GM12872 (cell line): ENCODE measurements around the gene WHRN.

Experiments
- TF ChIP-seq, protein P1 (sequence below): IDR thresholded peaks from 3 replicates; pipeline ENCODE4 v1.5.1; 2011; ENCODE audit warnings: low read depth, mild to moderate bottlenecking, low read length, moderate library complexity; ENCODE audit not compliant: insufficient read depth

WHRN gene

DNA sequence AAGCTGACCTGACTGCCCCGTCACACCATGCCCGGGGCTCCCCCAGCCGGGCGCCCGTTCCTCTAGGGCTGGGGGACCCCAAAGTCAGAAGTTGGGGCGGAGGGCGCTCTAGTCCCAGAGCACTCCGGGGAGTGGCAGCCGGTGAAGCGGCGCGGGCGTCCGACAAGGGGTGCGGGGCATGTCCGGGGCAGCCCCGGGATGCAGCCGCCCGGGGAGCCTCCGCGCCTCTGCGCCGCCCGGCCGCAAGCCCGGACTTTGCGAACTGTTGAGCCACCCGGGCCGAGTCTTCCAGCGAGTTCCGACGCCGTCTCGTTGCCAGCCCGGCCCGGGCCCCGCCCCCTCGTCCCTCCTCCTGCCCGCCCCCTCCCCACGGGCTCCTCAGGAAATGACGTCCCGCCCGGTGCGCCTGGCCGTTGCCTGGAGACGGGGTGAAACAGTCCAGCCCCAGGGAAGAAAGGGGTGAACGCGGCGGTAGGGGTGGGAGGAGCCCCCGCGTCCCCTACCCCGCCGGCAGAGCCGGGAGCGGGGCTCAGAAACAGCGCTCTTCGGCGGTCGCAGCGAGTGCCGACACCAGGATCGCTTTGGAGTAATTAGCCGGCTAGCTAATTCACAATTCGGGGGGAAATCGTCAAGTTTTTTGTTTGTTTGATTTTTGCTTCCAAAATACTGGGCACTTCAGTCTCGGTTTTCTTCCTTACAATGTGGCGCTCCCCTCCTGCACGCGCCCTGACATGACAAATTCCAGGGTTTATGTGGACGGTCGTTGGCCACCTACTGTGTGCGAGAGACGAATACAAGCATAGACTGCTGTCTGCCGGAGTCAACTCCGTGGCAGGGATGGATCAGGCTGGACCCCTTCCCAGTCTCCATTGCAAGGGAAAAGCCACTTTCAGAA is at the start of gene WHRN:
WHRN (minus strand) TSS at position 287 of the 895 bp plus-strand sequence. CDS start 672 bp downstream, outside the sequence.
- TF ChIP-seq, protein P1, sequence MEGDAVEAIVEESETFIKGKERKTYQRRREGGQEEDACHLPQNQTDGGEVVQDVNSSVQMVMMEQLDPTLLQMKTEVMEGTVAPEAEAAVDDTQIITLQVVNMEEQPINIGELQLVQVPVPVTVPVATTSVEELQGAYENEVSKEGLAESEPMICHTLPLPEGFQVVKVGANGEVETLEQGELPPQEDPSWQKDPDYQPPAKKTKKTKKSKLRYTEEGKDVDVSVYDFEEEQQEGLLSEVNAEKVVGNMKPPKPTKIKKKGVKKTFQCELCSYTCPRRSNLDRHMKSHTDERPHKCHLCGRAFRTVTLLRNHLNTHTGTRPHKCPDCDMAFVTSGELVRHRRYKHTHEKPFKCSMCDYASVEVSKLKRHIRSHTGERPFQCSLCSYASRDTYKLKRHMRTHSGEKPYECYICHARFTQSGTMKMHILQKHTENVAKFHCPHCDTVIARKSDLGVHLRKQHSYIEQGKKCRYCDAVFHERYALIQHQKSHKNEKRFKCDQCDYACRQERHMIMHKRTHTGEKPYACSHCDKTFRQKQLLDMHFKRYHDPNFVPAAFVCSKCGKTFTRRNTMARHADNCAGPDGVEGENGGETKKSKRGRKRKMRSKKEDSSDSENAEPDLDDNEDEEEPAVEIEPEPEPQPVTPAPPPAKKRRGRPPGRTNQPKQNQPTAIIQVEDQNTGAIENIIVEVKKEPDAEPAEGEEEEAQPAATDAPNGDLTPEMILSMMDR = no peak

DNA sequence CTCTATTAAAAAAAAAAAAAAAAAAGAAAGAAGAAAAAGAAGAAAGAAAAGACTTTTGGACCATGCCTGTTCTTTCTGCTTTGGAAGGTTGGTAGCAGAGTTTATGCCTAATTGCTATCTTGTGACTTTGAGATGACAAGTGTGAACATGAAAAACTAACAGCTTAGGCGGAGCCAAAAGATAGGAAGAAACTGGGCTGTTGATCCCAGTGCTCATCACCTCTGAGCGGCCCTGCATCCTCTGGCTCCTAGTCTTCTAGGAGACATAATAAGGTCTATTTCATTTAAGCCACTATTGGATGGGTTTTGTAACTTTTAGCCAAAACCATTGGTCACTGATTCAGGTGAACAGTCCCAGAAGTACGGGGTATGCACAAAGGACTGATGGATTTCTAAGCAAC is 47.9 kb upstream of the WHRN start:
- TF ChIP-seq, protein P1 = no peak

DNA sequence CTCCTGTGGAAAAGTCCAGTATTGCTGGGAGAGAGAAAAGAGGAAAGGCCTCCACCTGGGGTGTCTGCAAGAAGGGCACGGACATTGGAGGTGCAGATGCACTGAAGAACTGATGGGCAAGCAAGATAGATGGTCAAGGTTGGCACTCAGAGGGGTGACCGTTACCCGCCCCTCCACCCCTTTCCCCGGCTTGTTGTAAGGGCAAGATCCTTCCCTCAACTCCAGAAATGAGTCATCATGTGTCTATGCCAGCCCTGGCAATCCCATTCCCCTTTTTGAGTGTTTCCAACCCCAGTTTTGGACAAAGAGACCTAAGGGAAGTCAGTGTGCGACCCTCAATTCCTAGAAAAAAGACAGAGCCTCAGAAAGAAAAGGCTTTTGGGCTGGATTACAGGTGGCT is 47.4 kb upstream of the WHRN start:
- TF ChIP-seq, protein P1 = no peak

DNA sequence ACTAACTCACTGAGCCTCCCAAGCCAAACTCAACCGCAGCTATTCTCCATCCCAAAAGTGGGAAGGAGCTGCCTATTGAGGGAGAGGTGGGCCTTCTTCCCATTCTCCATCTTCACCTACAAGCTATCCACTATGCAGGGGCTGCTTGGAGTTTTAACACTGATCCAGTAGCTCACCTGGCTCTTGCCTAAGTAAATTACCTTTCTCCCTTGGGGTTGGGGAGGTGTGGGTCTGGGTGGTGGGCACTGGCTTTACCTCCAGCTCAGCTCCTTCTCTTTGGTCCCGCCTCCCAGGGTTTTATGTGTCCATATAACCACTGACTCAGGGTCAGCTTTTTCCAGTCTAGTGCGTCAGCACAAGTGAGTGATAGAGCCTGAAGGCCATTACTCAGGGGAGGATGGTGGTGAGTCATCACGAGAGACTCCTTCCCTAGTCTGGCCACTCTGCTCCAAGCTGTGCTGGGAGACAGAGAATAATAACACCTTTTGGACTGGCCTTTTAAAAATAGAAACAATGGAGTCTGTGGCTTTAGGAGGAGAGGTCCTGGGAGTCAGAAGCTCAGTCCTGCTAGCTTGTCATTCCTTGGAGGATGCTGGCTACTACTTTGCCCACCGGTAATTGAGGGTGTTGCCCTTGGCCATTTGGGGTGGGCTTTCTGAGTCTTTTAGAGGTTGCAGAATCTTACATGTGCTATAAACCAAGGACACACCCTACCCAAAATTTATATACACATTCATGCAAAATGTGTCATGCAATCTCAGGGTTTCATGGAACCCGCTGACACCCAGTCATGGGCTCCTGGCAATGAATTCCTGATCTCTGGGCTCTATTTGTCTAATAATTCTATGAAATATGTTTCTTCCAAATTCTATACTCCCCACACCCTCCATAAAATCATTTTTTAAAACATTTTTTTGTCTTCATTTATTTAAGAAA is 46.7 kb upstream of the WHRN start:
- TF ChIP-seq, protein P1 = no peak

DNA sequence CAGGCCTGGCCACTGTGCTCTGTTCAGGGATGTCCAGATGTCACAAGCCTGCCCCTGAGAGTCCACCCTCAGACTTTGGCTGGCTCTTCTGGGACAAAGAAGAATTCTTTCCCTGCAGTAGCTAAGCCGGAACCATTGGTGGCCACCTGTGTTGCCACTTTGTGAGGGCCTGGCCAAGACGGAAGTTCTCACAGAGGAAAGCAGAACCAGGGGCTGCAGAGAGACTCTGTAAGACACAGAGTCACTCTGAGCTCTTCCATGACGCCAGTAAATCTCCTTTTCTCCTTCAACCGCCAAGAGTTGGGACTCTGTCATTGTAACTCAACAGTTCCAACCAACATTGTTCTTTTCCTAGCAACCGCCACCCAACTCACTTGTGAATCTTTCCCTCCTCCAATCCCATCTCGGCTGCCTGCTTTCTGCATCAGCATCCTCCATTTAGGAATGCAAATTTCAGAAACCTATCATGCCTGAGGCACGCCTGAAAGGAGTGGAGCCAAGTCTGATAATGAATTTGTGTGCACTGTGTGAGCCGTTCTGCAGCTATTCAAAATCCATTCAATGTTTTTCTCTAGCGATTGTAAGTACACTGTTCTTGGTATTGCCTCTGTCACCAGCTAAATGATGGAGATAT is 44.5 kb upstream of the WHRN start:
- TF ChIP-seq, protein P1 = no peak

DNA sequence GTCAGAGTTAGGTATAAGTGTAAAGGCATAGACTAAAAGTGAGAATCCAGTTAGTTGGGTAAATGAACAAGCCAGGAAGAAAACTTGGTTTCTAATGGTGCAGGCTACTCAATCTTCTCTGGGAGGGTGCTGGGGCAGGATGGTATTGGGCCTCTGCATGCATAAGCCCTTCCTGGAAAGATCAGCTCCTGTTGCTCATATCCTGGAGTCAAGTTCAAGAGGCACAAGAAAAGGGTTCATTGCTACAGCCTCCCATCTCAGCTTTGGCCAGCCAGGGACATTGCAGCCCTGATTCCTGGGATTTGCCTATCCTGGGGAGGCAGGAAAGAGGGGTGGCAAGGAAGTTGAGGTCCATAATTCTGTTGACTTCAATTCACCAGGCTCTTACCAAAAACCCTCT is 41.6 kb upstream of the WHRN start:
- TF ChIP-seq, protein P1 = no peak

DNA sequence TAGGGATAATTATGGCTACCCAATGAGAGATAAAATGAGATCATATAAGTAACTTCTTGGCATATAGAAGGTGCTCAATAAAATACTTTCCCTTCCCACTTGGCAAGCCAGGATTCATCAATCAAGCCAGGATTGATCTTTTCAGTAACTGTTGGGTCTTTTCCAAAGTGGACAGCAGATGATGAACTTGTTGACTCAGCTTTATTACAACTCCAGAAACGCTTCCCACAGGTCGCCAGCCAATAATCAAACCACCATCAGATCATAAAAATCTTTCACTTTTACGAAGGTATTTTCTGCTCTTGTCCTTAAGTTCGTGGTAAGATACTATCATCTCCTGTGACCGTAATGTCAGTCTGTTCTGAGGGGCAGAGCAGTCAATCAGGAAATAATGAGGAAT is 39.8 kb upstream of the WHRN start:
- TF ChIP-seq, protein P1 = no peak
